Transverse colon (tissue), 4 donors: Measurements from ENCODE around the gene TGIF1.

Source experiments
- CTCF ChIP-seq, 5 experiments: fragments of 200-600 bp in 3 of 5; fragments of 450-650 bp in 2 of 5; sonication (generic) in 3 of 5; IDR thresholded peaks; 1 replicate in 2 of 5; 2 replicates in 3 of 5; pipeline ENCODE4 v1.5.1; 2016 to 2017; ENCODE audit warnings: antibody characterized with exemption in 5 of 5, inconsistent platforms in 3 of 5, mild to moderate bottlenecking in 2 of 5, moderate library complexity in 1 of 5
- POLR2A ChIP-seq: fragments of 450-650 bp; IDR thresholded peaks from one replicate; pipeline ENCODE4 v1.6.1; 2016; ENCODE audit warnings: antibody characterized with exemption, mild to moderate bottlenecking, moderate library complexity
- POLR2AphosphoS5 ChIP-seq, 3 donors: sonication (generic); formaldehyde crosslinking; IDR thresholded peaks; one replicate each; pipeline ENCODE4 v1.6.1; 2016; ENCODE audit warnings: antibody characterized with exemption in 3 of 3

DNA sequence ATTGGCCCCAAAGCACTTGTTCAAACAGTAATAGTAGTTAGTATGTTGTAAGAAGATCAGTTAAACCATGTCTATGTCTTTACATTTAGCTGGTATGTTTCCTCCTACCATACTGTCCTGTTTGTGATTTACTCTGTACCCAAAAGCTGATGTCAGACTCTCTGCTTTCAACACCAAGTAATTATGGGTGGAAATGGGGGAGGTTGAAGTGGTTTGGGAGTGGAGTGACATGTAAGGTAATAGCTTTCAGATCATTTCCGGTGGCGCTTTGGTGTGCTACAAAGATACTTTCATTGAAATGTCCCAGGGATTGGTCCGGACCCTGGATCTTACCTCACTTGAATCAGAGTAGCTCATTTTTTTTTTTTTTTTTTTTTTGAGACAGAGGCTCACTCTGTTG, 39.7 kb upstream of the TGIF1 start:
- TF ChIP-seq CTCF (IDR thresholded peaks at IDR 0.05): no peak
- TF ChIP-seq POLR2A: no peak
- no peak for TF ChIP-seq POLR2AphosphoS5 (IDR thresholded peaks at IDR 0.05)
